HG03280 (cell line): ENCODE results near the gene PLPP3.
"Not testable (repeated sequence)": the region's sequence is repeated elsewhere in the genome, so short reads cannot be mapped to it uniquely, and the experiment has no call there.

Experiments used
- ATAC-seq: cut with Tn5 transposase; IDR thresholded peaks from one replicate; pipeline ENCODE4 v1.9.1; 2021; ENCODE audit warnings: mild to moderate bottlenecking, moderate library complexity; ENCODE audit not compliant: unreplicated experiment

The PLPP3 gene

GRCh38 chr1:56578963-56579875 is at the start of gene PLPP3:
TSS of gene PLPP3 (minus strand) at chr1:56579563. CDS start at chr1:56579016, 547 bp downstream.
- no peak for ATAC-seq

GRCh38 chr1:56627636-56628039 is 48.3 kb upstream of the PLPP3 start:
- no peak for ATAC-seq

GRCh38 chr1:56627019-56627635 is 47.8 kb upstream of the PLPP3 start:
- ATAC-seq = no peak

- no peak for ATAC-seq
These were observed 47.2 kb upstream of the PLPP3 start for GRCh38 chr1:56626546-56626945.

GRCh38 chr1:56625819-56626440 is 46.6 kb upstream of the PLPP3 start:
- no peak for ATAC-seq

GRCh38 chr1:56617141-56617540 is 37.8 kb upstream of the PLPP3 start:
- no peak for ATAC-seq

GRCh38 chr1:56610770-56611169 is 31.4 kb upstream of the PLPP3 start:
- ATAC-seq = not testable (repeated sequence)

- not testable (repeated sequence) for ATAC-seq
These were observed 30.7 kb upstream of the PLPP3 start for GRCh38 chr1:56610097-56610496.

GRCh38 chr1:56595397-56596191 is 16.2 kb upstream of the PLPP3 start:
- not testable (repeated sequence) for ATAC-seq

GRCh38 chr1:56591909-56592308 is 12.5 kb upstream of the PLPP3 start:
- no peak for ATAC-seq

- no peak for ATAC-seq
These were observed 11.2 kb upstream of the PLPP3 start for GRCh38 chr1:56590520-56591011.

GRCh38 chr1:56589369-56589768 is 10.0 kb upstream of the PLPP3 start:
- no peak for ATAC-seq

GRCh38 chr1:56586502-56586901 is 7.1 kb upstream of the PLPP3 start:
- no peak for ATAC-seq

GRCh38 chr1:56585985-56586384 is 6.6 kb upstream of the PLPP3 start:
- no peak for ATAC-seq

- no peak for ATAC-seq
These were observed 5.7 kb upstream of the PLPP3 start for GRCh38 chr1:56584910-56585528.

GRCh38 chr1:56583957-56584468 is 4.7 kb upstream of the PLPP3 start:
- no peak for ATAC-seq

- no peak for ATAC-seq
These were observed 1.4 kb upstream of the PLPP3 start for GRCh38 chr1:56580771-56581170.

GRCh38 chr1:56578138-56578962 is 1.0 kb downstream of the PLPP3 start:
- no peak for ATAC-seq
